Endothelial cell of umbilical vein (primary cell): Measurements from ENCODE around the gene NFKBIE. TPM values are rescaled to one million over a fixed set of nuclear protein-coding genes. Genes with fewer than 3 reads are reported as not detected.

Source experiments
- BruUV-seq: library from RNA; stranded (reverse); fragments of 400-500 nt; replicated peaks from 2 replicates; lab custom pipeline; 2021; lab: Mats Ljungman, UMichigan
- CTCF ChIA-PET: fragments of 300-600, 350-600 bp; sonication (Branson Sonifier 250); formaldehyde crosslinking; loops from one replicate; lab custom pipeline; 2021; ENCODE audit warnings: antibody characterized with exemption, inconsistent platforms; lab: Charles Lee
- POLR2A ChIA-PET: fragments of 300-600, 350-600 bp; sonication (Branson Sonifier 250); formaldehyde crosslinking; loops from one replicate; lab custom pipeline; 2021; ENCODE audit warnings: antibody characterized with exemption, inconsistent platforms; lab: Charles Lee
- DNase-seq: peaks from one replicate; pipeline ENCODE4 v3.0.0-alpha.2; 2011; ENCODE audit warnings: low read depth, low spot score
- FAIRE-seq: peaks from 2 replicates; lab custom pipeline; 2011; peaks lifted over from hg19 to GRCh38; lab: Jason Lieb, UNC
- H2AFZ ChIP-seq: 2 replicates; pipeline ENCODE4 v1.6.0; 2012; ENCODE audit warnings: low read depth, low read length, control low read depth, inconsistent platforms
- H3K27ac ChIP-seq: 2 replicates; pipeline ENCODE4 v1.5.1; 2011; ENCODE audit warnings: low read depth, mild to moderate bottlenecking, control low read depth, low read length, moderate library complexity; ENCODE audit not compliant: insufficient read depth
- H3K27me3 ChIP-seq, 2 experiments: 2 replicates each; pipeline versions ENCODE4 v1.6.0 to v1.6.1; 2011; ENCODE audit warnings: low read length in 2 of 2, mixed read lengths in 1 of 2; ENCODE audit not compliant: control insufficient read depth in 2 of 2, insufficient read depth in 2 of 2
- H3K36me3 ChIP-seq, 2 experiments: 2 replicates in 1 of 2; 3 replicates in 1 of 2; pipeline ENCODE4 v1.5.1; 2011; ENCODE audit warnings: low read length in 2 of 2, mild to moderate bottlenecking in 1 of 2, moderate library complexity in 1 of 2; ENCODE audit not compliant: control insufficient read depth in 2 of 2, insufficient read depth in 2 of 2; ENCODE audit errors: extremely low read depth in 1 of 2
- H3K4me1 ChIP-seq: 3 replicates; pipeline ENCODE4 v1.5.1; 2011; ENCODE audit warnings: mild to moderate bottlenecking, low read length; ENCODE audit not compliant: control insufficient read depth, insufficient read depth; ENCODE audit errors: extremely low read depth
- H3K4me2 ChIP-seq: 2 replicates; pipeline ENCODE4 v1.6.1; 2011; ENCODE audit warnings: low read length, control low read depth, mixed read lengths; ENCODE audit not compliant: insufficient read depth
- H3K4me3 ChIP-seq, 3 experiments: fragments of 200-600 bp in 1 of 3; sonication (generic), shearing (Covaris generic) in 1 of 3; replicated peaks in 1 of 3; 2 replicates each; pipeline ENCODE4 v1.5.1; 2011 to 2016; ENCODE audit warnings: control low read depth in 3 of 3, low read length in 3 of 3, mild to moderate bottlenecking in 2 of 3, inconsistent platforms in 1 of 3, low read depth in 1 of 3, moderate library complexity in 1 of 3; ENCODE audit not compliant: insufficient read depth in 1 of 3
- H3K79me2 ChIP-seq: 2 replicates; pipeline ENCODE4 v1.6.0; 2012; ENCODE audit warnings: low read length, inconsistent platforms; ENCODE audit not compliant: control insufficient read depth, insufficient read depth
- H3K9ac ChIP-seq: replicated peaks from 2 replicates; pipeline ENCODE3; 2011; ENCODE audit warnings: low read length, control low read depth; ENCODE audit not compliant: insufficient read depth; ENCODE audit errors: extremely low read depth
- H3K9me1 ChIP-seq: replicated peaks from 3 replicates; pipeline ENCODE4 v1.6.0; 2011; ENCODE audit warnings: mild to moderate bottlenecking, low read length; ENCODE audit not compliant: control insufficient read depth, insufficient read depth; ENCODE audit errors: extremely low read depth
- H3K9me3 ChIP-seq: replicated peaks from 2 replicates; pipeline ENCODE4 v1.5.1; 2012; ENCODE audit warnings: low read length, inconsistent platforms; ENCODE audit not compliant: control insufficient read depth, insufficient read depth
- H4K20me1 ChIP-seq: replicated peaks from 2 replicates; pipeline ENCODE3; 2011; ENCODE audit warnings: mild to moderate bottlenecking, low read length; ENCODE audit not compliant: control insufficient read depth, insufficient read depth; ENCODE audit errors: extremely low read depth
- CTCF ChIP-seq, 2 donors: IDR thresholded peaks; 1 replicate in 1 of 2; 2 replicates in 1 of 2; pipeline ENCODE4 v1.5.1; 2011; ENCODE audit warnings: low read length in 2 of 2, mild to moderate bottlenecking in 2 of 2, moderate library complexity in 2 of 2, control low read depth in 1 of 2, inconsistent platforms in 1 of 2, low read depth in 1 of 2; ENCODE audit not compliant: insufficient read depth in 1 of 2; ENCODE audit errors: extremely low read depth in 1 of 2
- EZH2 ChIP-seq: IDR thresholded peaks from 2 replicates; pipeline ENCODE4 v1.6.1; 2012; ENCODE audit warnings: borderline replicate concordance, low read depth, mild to moderate bottlenecking, moderate library complexity, low read length, inconsistent platforms; ENCODE audit not compliant: severe bottlenecking
- FOS ChIP-seq: IDR thresholded peaks from 2 replicates; pipeline ENCODE4 v1.6.1; 2011; ENCODE audit warnings: mild to moderate bottlenecking, low read length, moderate library complexity, borderline replicate concordance; ENCODE audit not compliant: insufficient read depth
- GATA2 ChIP-seq: IDR thresholded peaks from 2 replicates; pipeline ENCODE4 v1.7.0; 2011; ENCODE audit warnings: low read depth, mild to moderate bottlenecking, moderate library complexity, mixed read lengths, low read length; ENCODE audit not compliant: insufficient read length, insufficient read depth
- JUN ChIP-seq: IDR thresholded peaks from 2 replicates; pipeline ENCODE4 v1.6.1; 2011; ENCODE audit warnings: borderline replicate concordance, low read depth; ENCODE audit not compliant: insufficient read length, insufficient read depth
- MAX ChIP-seq: IDR thresholded peaks from 2 replicates; pipeline ENCODE4 v1.6.1; 2011; ENCODE audit not compliant: insufficient read depth, insufficient read length
- MYC ChIP-seq: IDR thresholded peaks from one replicate; pipeline ENCODE4 v1.6.1; 2011; ENCODE audit warnings: mild to moderate bottlenecking, low read depth, low read length
- POLR2A ChIP-seq: IDR thresholded peaks from 2 replicates; pipeline ENCODE4 v1.6.1; 2012; ENCODE audit warnings: low read depth, mild to moderate bottlenecking, control low read depth, low read length
- POLR2AphosphoS5 ChIP-seq: IDR thresholded peaks from 2 replicates; pipeline ENCODE4 v1.6.1; 2012; ENCODE audit warnings: low read depth, mild to moderate bottlenecking, control low read depth, low read length, moderate library complexity; ENCODE audit not compliant: insufficient read depth
- dilution Hi-C: fragments of 300-500 bp; cut with MboI; formaldehyde crosslinking; loops from one replicate; pipeline ENCODE4 v1.15.0; 2019; ENCODE audit warnings: low sequenced_read_pairs; ENCODE audit not compliant: extremely low pct_ligation_motif_present
- intact Hi-C: fragments of 100-400 bp; cut with micrococcal nuclease; formaldehyde crosslinking; loops from one replicate; pipeline ENCODE4 v1.10.0; 2022
- polyA plus RNA-seq, 4 experiments: library from polyadenylated mRNA; depleted of rRNA in 3 of 4; stranded (reverse) in 3 of 4; unstranded in 1 of 4; fragments of >200 nt; gene quantifications; 2 replicates each; pipeline versions ENCODE4 v1.2.1 to v1.2.3, GENCODE V29; 2011 to 2012; ENCODE audit warnings: missing spikeins in 1 of 4
- total RNA-seq: library from RNA; stranded (reverse); gene quantifications from 2 replicates; pipeline ENCODE4 v1.2.3, GENCODE V29; 2021

Gene NFKBIE
- total and polyA plus RNA-seq, 2 donors (not counting 3 experiments of a cell fraction or from before 2014, with no cell fraction given): 19.0 to 22.6 TPM

GRCh38 chr6:44217332-44218143 is 47.8 kb downstream of the NFKBIE start:
- H3K9me3 ChIP-seq: no peaks in the 10 kb centered on the region
- no peaks in the 10 kb centered on the region for H3K9me1 ChIP-seq
- BruUV-seq: no TSS peak
- H4K20me1 ChIP-seq: no peaks in the 10 kb centered on the region
- intact Hi-C loops: no loop called here
- no peak overlapping the region for H3K9ac ChIP-seq
- FAIRE-seq (no peak), DNase-seq (no peak)
- POLR2A ChIA-PET: no interaction called here
- H2AFZ ChIP-seq: no peak overlapping the region
- H3K4me1 ChIP-seq: peaks cover 36% of the 10 kb centered on the region
- no peak overlapping the region for H3K27ac ChIP-seq
- no peaks in the 10 kb centered on the region for H3K27me3 ChIP-seq
- CTCF ChIA-PET: interaction anchor here (1.8 to 9.2 kb wide), 2 partner anchors 41 to 44 kb away, joined by 5 to 84 read pairs; no protein-coding TSS in a partner anchor
- peaks cover 17% of the 10 kb centered on the region for H3K79me2 ChIP-seq
- no peaks in the 10 kb centered on the region for H3K36me3 ChIP-seq
- dilution Hi-C loops: no loop called here
- no peak overlapping the region for H3K4me2 ChIP-seq
- no peak for TF ChIP-seq MYC
- TF ChIP-seq EZH2: no peak
- no peak for TF ChIP-seq POLR2A
- no peak for TF ChIP-seq POLR2AphosphoS5
- TF ChIP-seq MAX: no peak
- no peak overlapping the region for H3K4me3 ChIP-seq

GRCh38 chr6:44216677-44217331 is 48.5 kb downstream of the NFKBIE start, which contains the start of gene MYMX:
MYMX (plus strand) TSS chr6:44216926; CDS start chr6:44217472, 546 bp downstream.
- ChIA-PET CTCF (interaction anchor here (1.8 kb wide), 1 partner anchor 44 kb away, joined by 5 read pairs; no protein-coding TSS in a partner anchor), POLR2A (interaction anchor here (0.7 kb wide), 1 partner anchor 30 kb away, joined by 3 read pairs; the partner anchor contains the start of gene HSP90AB1)
- H3K9me3 ChIP-seq: no peaks in the 10 kb centered on the region
- no peak within 1 kb of the TSS for H3K4me3 ChIP-seq
- H4K20me1 ChIP-seq: no peaks in the 10 kb centered on the region
- no peak within 1 kb of the TSS for H3K4me2 ChIP-seq
- TF ChIP-seq EZH2: no peak
- no peak for TF ChIP-seq CTCF (IDR thresholded peaks at IDR 0.05; ENCODE audit: extremely low read depth in 1 of 2, insufficient read depth in 1 of 2, low read depth in 1 of 2, low read length in 2 of 2)
- TF ChIP-seq POLR2A: no peak
- no peak for TF ChIP-seq FOS
- TF ChIP-seq POLR2AphosphoS5: no peak
- TF ChIP-seq GATA2: no peak
- TF ChIP-seq JUN: no peak
- no peak for TF ChIP-seq MAX
- TF ChIP-seq MYC: no peak
- peaks cover 29% of the 10 kb centered on the region for H3K4me1 ChIP-seq
- no peaks in the 10 kb centered on the region for H3K9me1 ChIP-seq
- no peak within 1 kb of the TSS for H2AFZ ChIP-seq
- no peak within 1 kb of the TSS for H3K27ac ChIP-seq
- DNase-seq: no peak
- dilution Hi-C loops (no loop called here), intact Hi-C loops (no loop called here)
- no TSS peak for BruUV-seq
- H3K79me2 ChIP-seq: peaks cover 10% of the 10 kb centered on the region
- no peaks in the 10 kb centered on the region for H3K36me3 ChIP-seq
- no peaks in the 10 kb centered on the region for H3K27me3 ChIP-seq
- H3K9ac ChIP-seq: no peak within 1 kb of the TSS
- no peak for FAIRE-seq
